Transverse colon (tissue), 4 donors: ENCODE measurements around the gene REL. TPM values are rescaled to one million over a fixed set of nuclear protein-coding genes. Genes with fewer than 3 reads are reported as not detected.

Experiments
- small RNA-seq, 4 donors: library from RNA; depleted of rRNA; stranded (forward); fragments of <200 nt; gene quantifications; one replicate each; pipeline ENCODE3, GENCODE V24; 2016
- total RNA-seq, 4 donors: library from RNA; depleted of rRNA; stranded (reverse); fragments of >200 nt; gene quantifications; one replicate each; pipeline ENCODE4 v1.1.0, GENCODE V29; 2016

The REL gene
- total RNA-seq, 4 donors from 2014 or later = 6.2 to 29.5 (median 14.9) TPM

Small RNAs within 50 kb of the gene (small RNA-seq; reads per million reads assigned to genes)
- gene RN7SL632P (0 reads per million in 4 donors), gene RNU4-51P (0 reads per million in 4 donors)

Other genes starting within 250 kb of the REL start
- 10 to 100 TPM in 3 of 4 donors, 1 to 10 TPM in 1; 6.0 to 16.5 (median 12.2) TPM for gene PAPOLG, start 125.3 kb upstream of the REL start, total RNA-seq
- 10 to 100 TPM; 20.2 to 44.1 (median 34.6) TPM for gene PEX13, start 136.1 kb downstream of the REL start, total RNA-seq
- gene PUS10, start 136.7 kb downstream of the REL start, total RNA-seq = 10 to 100 TPM in 3 of 4 donors, 1 to 10 TPM in 1; 3.8 to 26.4 (median 12.1) TPM
- gene SANBR, start 184.3 kb downstream of the REL start, total RNA-seq = 10 to 100 TPM in 3 of 4 donors, 1 to 10 TPM in 1; 5.4 to 19.4 (median 13.7) TPM